GM21825 (cell line): ENCODE data around the gene FOXO4.

Experiments used
- ATAC-seq: cut with Tn5 transposase; IDR thresholded peaks from one replicate; pipeline ENCODE4 v1.9.1; 2021; ENCODE audit warnings: mild to moderate bottlenecking, moderate library complexity; ENCODE audit not compliant: unreplicated experiment

FOXO4 gene

GRCh38 chrX:71098951-71099506, 3.4 kb downstream of the FOXO4 start:
- ATAC-seq: no peak

GRCh38 chrX:71099736-71100135, 4.1 kb downstream of the FOXO4 start:
- ATAC-seq: no peak

- ATAC-seq: no peak
Measured at GRCh38 chrX:71100581-71101505, 5.2 kb downstream of the FOXO4 start.

GRCh38 chrX:71102292-71102691, 6.6 kb downstream of the FOXO4 start:
- no peak for ATAC-seq

- ATAC-seq: no peak
Measured at GRCh38 chrX:71103110-71103983, 7.7 kb downstream of the FOXO4 start.

- ATAC-seq: no peak
Measured at GRCh38 chrX:71105628-71106027, 10.0 kb downstream of the FOXO4 start.

- ATAC-seq: no peak
Measured at GRCh38 chrX:71106427-71106826, 10.8 kb downstream of the FOXO4 start, which contains the start of gene CXorf65. TSS of gene CXorf65 (minus strand) at chrX:71106740. CDS start at chrX:71106556, 184 bp downstream.

- ATAC-seq: no peak
Measured at GRCh38 chrX:71107245-71107644, 11.6 kb downstream of the FOXO4 start.

- ATAC-seq: no peak
Measured at GRCh38 chrX:71107762-71108360, 12.2 kb downstream of the FOXO4 start.

- no peak for ATAC-seq
Measured at GRCh38 chrX:71109051-71109450, 13.4 kb downstream of the FOXO4 start.

GRCh38 chrX:71111141-71111843, 15.6 kb downstream of the FOXO4 start, which contains the start of gene IL2RG:
TSS of gene IL2RG (minus strand) at chrX:71111577. CDS start at chrX:71111539, 38 bp downstream.
- ATAC-seq: peak; percentile 87

GRCh38 chrX:71111921-71112431, 16.3 kb downstream of the FOXO4 start:
- peak; percentile 26 for ATAC-seq

- no peak for ATAC-seq
Measured at GRCh38 chrX:71117358-71117757, 21.7 kb downstream of the FOXO4 start.

- peak; percentile 79 for ATAC-seq
Measured at GRCh38 chrX:71118032-71118984, 22.7 kb downstream of the FOXO4 start, which contains the start of gene MED12. TSS of gene MED12 (plus strand) at chrX:71118596. CDS start at chrX:71118755, 159 bp downstream.

- no peak for ATAC-seq
Measured at GRCh38 chrX:71118985-71119535, 23.4 kb downstream of the FOXO4 start.

- ATAC-seq: no peak
Measured at GRCh38 chrX:71128166-71128833, 32.6 kb downstream of the FOXO4 start.

- peak; percentile 78 for ATAC-seq
Measured at GRCh38 chrX:71128915-71129765, 33.5 kb downstream of the FOXO4 start.
